NCI-H774 (cell line): ENCODE measurements around the gene ADAD2.
"Not testable (repeated sequence)": the region's sequence is repeated elsewhere in the genome, so short reads cannot be mapped to it uniquely, and the experiment has no call there.

Source experiments
- DNase-seq: peaks from one replicate; lab custom pipeline; 2025; lab: John Stamatoyannopoulos, UW

The ADAD2 gene

GRCh38 chr16:84195201-84196093, 4.5 kb downstream of the ADAD2 start:
- no peak for DNase-seq

- DNase-seq: no peak
These were observed 5.1 kb downstream of the ADAD2 start for GRCh38 chr16:84196101-84196500.

DNA sequence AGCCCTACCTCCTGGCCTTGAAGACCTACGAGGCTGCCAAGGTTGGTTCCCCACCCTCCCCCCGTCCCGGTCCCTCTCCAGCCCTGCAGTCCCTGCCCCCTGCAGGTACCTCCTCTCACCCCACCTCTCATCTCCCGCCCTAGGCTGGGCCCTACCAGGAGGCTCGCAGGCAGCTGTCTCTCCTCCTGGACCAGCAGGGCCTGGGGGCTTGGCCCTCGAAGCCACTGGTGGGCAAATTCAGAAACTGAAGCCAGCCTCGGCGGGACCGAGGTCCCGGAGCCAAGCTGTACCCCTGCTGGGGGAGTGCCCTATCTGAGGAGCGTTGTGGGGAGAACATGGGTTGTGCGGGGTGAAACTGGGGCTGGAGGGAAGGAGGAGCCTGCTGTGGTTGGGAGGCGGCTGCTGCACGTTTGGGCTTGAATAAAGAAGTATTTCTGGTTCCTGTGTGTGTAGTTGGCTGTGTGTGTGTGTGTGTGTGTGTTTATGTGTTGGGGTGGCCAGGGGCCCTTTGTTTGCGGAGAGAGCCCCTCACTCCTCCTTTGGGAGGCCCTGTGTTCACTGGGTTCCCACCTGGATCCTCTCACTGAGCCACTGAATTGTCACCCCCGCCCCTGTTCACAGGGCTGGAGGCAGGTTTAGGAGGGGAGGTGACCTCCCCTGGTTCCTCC, 5.9 kb downstream of the ADAD2 start:
- no peak for DNase-seq

GRCh38 chr16:84197466-84198128, 6.6 kb downstream of the ADAD2 start:
- DNase-seq: no peak

- no peak for DNase-seq
These were observed 7.4 kb downstream of the ADAD2 start for GRCh38 chr16:84198401-84198800.

DNA sequence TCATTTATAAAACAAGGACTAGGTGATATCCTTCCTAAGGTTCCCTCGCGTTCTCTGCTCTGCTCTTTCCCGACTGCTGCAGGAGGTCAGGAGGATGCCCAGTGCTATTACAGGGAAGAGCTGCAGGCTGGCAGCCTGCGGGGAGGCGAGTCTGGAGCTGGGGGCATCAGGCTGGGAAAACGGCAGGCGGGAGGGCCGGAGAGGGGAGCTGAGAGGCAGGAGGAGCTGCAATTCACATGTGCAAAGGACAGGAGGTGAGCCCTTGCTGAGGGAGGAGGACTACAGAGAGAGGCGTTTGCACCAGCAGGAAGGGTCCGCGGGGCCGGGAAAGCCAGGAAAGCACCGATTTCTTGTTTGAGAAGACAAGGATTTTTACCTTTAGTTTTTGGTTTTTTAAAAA, 8.1 kb downstream of the ADAD2 start:
- DNase-seq: no peak

DNA sequence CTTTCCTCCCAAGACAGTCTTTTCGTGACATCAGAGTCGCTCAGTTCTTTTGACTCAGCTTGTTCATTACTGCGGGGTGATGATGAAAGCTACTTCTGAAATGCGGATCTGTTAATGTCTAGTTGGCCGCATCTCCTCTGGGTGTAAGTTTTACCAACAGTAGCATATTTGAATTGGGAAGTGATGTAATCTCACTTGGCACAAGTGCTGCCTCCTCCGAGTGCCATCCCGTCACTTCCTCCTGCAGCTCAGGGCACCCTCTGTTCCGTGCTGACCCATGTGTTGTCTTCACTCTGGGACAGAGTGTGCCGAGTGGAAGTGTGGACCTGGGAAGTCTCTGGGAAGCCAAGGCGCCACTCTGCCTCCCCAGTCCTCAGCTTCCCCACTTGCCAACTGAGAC, 8.9 kb downstream of the ADAD2 start:
- DNase-seq: no peak

DNA sequence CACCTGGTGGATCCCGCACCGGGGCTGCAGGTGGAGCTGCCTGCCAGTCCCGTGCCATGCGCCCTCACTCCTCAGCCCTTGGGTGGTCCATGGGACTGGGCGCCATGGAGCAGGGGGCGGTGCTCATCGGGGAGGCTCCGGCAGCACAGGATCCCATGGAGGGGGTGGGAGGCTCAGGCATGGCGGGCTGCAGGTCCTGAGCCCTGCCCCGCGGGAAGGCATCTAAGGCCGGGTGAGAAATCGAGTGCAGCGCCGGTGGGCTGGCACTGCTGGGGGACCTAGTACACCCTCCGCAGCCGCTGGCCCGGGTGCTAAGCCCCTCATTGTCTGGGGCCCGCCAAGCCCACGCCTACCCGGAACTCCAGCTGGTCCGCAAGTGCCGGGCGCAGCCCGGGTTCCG, 13.6 kb downstream of the ADAD2 start:
- not testable (repeated sequence) for DNase-seq

- not testable (repeated sequence) for DNase-seq
These were observed 14.2 kb downstream of the ADAD2 start for GRCh38 chr16:84205123-84205522.

DNA sequence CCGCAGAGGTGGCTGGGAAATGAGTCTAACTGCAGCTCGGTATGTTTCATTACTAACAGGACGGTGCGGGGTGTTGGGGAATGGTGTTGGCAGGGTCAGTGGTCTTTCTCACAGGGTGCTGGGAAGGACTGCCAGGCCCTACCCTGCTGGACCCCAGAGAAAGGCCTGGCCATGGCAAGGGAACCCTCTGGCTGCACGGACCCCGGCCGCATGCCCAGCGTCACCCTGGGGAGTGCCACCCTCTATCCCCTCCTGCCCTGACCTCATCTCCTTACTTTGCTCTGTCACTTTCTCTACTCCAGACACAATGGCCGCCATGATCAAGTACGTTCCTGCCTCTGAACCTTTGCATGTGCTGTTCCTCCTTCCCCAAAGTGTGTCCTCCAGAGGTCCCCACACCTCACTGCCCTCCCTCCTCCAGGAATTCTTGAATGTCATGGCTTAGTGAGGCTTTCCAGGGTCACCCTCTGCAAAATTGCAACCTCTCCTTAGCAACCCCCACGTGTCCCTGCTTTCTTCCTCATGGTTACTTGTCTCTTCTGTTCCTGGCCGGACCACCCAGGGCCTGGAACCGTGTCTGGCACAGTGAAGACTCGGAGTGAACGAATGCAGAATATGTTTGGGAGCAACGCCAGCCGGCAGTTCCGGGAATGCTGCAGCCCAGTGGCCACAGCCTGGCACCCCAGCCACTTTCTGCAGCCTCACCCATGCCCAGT, 15.2 kb downstream of the ADAD2 start:
- no peak for DNase-seq

GRCh38 chr16:84207251-84207650, 16.3 kb downstream of the ADAD2 start:
- DNase-seq: no peak

DNA sequence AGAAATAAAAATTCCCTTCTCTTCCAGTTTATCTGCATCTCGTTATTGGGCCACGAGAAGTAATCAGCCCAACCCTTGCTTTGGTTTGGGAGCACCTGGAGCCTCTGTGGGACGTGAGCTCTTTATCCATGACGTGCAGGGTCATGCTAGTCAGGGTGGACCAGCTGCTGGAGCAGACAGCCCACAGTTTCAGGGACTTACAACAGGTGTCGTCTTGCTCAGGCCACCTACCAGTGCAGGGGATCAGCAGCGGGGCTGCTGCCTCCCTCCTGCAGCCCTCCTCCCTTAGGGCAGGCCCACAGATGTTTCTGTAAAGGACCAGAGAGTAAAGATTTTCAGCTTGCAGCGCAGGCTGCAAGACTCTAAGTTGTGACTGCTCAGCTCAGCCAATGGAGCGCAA, 16.9 kb downstream of the ADAD2 start:
- no peak for DNase-seq

DNA sequence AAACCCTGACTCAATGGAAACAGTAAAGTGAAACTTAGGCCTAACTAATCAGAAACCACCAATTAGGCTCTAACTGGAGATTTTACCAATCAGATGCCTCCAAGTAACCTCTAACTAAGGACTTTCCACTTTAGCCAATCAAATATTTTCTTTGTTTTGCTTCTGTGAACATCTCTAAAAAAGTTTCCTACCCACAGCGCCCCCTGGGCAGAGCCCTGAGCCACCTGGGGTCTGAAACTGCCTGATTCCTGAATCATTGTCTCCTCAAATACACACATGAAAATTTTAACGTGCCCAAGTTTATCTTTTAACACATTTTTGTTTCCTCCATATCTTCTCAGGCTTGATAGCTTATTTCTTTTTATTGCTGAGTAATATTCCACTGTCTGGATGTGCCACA, 19.0 kb downstream of the ADAD2 start:
- no peak for DNase-seq

GRCh38 chr16:84212154-84212553, 21.2 kb downstream of the ADAD2 start:
- DNase-seq: no peak

DNA sequence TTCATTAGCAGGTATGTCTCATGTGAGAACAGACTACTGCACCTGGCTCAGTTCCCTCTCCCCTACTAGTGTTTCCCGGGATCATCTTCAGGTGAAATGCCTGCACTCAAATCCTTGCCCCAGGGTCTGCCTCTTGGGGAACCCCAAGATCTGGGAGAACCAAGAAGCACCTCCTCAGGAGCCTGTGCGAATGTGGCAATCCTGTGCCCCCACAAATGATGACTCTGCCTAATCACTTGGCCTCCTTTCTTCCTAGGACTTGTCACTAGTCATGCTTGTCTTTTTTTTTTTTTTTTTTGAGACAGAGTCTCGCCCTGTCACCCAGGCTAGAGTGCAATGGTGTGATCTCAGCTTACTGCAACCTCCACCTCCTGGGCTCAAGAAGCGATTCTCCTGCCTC, 21.7 kb downstream of the ADAD2 start:
- no peak for DNase-seq

GRCh38 chr16:84214451-84215066, 23.6 kb downstream of the ADAD2 start:
- DNase-seq: no peak

DNA sequence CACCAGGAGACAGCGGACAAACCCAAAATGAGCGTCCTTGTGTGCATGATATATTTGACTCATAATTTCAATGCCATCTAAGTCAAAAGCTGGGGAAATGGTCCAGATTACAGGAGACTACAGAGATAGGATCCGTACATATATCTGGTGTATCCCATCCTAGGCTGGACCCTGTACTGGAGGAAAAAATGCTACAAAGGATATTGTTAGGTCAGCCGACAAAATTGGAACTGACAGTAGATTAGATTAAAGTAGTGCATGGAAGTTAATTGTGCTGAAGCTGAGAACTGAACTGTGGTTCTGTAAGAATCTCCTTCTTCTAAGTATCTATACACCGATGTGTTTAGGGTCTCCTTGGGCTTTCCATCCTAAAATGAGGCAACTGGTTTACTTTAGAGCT, 24.6 kb downstream of the ADAD2 start:
- no peak for DNase-seq

DNA sequence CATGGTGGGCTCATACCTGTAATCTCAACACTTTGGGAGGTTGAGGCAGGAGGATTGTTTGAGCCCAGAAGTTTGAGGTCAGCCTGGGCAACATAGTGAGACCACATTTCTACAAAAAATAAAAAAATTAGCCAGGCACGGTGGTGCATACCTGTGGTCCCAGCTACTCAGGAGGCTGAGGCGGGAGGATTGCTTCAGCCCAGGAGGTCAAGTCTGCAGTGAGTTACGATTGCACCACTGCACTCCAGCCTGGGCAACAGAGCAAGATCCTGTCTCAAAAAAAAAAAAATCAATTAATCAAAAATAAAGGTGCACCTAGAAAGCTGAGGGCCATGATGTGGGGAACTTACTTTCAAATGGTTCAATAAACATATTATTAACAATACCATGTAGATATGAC, 25.2 kb downstream of the ADAD2 start:
- DNase-seq: not testable (repeated sequence)

DNA sequence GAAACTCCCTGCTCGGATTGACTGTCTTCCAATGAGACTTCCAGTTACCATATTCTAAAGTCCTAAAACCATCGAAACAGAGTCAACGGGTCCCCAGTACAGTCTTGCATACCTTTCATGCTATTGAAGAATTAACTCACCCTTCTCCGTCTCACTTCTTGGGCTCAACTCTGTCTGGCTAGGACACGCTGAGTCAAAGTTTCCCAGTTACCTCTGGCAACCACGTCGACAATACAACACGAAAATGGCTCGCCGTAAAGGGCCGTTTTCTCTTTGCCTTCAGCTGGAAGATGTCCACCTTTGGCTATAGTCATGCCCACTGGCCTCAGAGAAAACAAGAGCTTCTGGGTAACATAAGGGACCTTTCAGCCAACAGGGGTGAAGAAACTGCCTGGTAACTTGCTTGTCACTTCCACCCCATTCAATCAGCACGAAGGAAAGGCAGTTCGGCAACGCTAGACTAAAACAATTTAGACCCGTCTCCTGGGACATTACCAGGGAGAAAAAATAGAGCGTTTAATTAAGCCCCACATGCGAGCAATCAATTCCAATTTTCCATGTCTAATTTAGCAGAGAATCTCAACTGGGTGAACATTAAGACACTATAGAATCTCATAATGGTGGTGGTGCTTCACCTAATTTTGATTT, 27.3 kb downstream of the ADAD2 start:
- no peak for DNase-seq

DNA sequence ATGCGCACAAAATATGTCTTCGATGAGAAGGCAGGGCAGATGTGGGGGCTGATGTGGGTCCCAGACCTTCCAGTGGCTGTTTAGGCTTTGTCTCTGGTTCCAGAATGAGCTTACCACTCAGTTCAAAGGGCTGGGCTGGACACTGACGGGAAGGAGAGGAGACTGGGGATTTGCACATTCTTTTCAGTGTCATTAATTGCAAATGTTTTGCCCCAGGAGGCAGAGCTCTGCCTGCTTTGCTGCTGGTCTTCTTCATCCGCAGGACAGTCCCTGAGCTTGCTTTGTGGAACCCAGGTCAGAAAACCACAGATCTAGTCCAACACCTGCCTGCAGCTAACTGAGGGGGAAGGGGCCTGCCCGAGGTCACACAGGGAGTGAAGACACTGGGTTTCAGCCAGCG, 28.0 kb downstream of the ADAD2 start:
- DNase-seq: no peak

DNA sequence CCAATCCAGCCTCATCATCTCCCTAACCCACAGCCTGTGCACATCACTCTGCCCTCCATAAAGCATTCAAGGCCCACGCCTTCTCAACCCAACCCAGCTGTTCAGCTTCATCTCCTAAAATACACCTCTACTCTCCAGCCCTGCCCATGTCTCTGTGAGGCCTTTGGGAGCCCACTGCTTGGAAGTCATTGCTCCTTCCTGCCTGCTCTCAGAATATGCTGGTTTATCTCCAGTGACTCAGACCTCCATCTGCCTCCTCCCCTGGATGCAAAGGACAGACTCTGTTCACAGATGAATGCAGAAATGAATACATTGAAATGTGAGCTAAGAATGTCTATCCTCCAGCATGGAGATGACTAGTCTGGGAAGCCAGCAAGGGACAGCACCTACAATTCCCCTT, 29.9 kb downstream of the ADAD2 start:
- no peak for DNase-seq
